GM18867 (cell line): ENCODE data around the gene TMEM225B.
"Not testable (repeated sequence)": the region's sequence is repeated elsewhere in the genome, so short reads cannot be mapped to it uniquely, and the experiment has no call there.

ENCODE experiments used
- ATAC-seq: cut with Tn5 transposase; IDR thresholded peaks from one replicate; pipeline ENCODE4 v1.9.1; 2021; ENCODE audit warnings: mild to moderate bottlenecking, moderate library complexity; ENCODE audit not compliant: unreplicated experiment

The TMEM225B gene

DNA sequence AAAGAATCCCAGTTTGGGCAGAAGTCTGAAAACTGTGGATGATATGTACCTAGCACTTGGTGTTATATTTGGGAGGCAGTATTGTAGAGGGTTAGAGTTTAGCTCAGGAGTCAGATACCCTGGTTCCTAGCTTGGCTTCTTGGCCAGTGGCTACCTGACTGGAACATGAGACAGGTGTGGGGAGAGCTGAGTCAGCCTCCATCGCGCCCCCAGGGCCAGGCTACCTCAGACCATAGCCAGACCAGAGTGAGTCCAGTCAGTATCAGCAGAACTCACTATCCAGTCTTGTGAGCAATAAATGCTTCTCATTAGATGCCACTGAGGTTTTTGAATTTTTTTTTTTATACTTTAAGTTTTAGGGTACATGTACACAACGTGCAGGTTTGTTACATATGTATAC is 55.7 kb downstream of the TMEM225B start:
- ATAC-seq = no peak

- not testable (repeated sequence) for ATAC-seq
Measured at GRCh38 chr7:99654626-99655025, 56.6 kb downstream of the TMEM225B start.

DNA sequence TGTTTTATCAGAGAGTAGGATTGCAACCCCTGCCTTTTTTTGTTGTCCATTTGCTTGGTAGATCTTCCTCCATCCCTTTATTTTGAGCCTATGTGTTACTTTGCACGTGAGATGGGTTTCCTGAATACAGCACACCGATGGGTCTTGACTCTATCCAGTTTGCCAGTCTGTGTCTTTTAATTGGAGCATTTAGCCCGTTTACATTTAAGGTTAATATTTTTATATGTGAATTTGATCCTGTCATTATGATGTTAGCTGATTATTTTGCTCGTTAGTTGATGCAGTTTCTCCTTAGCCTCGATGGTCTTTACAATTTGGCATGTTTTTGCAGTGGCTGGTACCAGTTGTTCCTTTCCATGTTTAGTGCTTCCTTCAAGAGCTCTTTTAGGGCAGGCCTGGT is 59.8 kb downstream of the TMEM225B start:
- not testable (repeated sequence) for ATAC-seq
